Activated gamma-delta T cell treated with Interleukin-2 at 50 U/mL for 16 hours (primary cell): ENCODE measurements around the gene ZBTB32.
A peak's percentile ranks its signal among the peaks of the same experiment; 100 is the strongest.

Experiments
- DNase-seq: peaks from one replicate; pipeline ENCODE4 v3.0.0-alpha.2; 2020

The ZBTB32 gene

DNA sequence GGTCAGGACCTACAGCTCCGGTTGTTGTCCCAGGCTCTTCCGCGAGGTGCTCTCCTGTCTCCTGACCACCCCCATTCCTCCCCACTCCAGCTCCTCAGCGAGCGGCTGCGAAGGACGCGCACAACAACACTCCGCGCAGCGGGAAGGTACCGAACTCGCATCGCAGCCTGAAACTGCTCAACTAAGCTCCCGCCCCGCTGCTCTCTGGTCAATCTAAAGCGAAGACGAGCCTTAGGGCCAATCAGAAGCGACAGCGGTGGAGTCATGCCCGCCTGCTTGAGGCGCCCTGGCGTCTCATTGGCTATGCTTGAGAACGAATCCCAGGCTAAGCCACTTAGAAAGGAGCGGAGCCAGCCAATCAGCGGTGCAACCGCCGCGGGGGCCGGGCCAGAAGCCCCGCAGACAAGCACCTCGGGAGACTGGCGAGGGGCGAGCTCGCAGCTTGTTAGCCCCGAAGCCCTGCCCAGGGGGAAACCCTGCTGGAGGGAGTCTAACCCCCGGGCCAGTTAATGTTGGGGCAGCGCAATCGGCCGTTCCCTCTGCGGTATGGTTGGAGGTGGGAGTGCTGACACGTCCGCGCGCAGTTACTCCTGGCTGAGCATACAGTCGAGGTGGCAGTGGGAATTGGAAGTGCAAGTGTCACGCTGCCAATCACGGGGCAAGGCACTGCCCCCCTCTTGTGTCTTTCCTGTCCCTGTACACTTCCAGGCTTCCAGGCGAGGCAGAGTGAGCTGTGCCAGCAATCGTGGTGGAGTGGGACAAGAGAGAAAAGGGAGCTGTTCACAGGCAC lies 1.9 kb upstream of the ZBTB32 start:
- DNase-seq = peak; percentile 88

DNA sequence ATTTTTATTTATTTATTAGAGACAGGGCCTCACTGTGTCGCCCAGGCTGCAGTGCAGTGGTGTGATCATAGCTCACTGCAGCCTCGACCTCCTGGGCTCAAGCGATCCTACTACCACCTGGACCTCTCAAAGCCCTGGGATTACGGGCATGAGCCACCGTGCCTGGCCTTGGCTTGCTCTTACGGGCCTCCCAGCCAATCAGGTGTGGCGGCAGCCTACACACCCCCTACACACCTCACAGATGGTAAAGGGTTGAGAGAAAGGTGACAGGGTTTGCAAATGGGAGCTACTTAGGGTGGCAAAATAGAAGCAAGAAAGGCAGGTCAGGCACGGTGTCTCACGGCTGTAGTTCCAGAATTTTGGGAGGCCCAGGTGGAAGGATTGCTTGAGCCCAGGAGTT lies 1.0 kb upstream of the ZBTB32 start:
- DNase-seq = no peak

DNA sequence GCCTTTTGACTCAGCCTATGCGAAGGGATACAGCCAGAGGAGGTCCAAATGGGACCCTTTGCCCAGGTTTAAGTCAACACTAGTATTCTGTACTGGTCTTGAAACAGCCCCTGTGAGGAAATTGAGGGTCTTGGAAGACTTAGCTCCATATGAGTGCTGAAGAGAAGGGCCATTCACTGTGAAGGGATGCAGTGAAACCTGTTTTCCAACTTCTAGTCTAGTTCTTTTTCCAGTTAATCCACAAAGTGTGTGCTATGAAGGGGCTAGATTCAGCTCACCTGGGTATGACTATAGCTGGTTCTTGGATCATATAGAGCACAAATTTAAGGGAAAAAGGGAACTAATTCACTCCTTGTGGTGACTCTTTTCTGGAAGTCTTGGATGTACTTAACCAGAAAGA lies 4.0 kb downstream of the ZBTB32 start:
- no peak for DNase-seq

DNA sequence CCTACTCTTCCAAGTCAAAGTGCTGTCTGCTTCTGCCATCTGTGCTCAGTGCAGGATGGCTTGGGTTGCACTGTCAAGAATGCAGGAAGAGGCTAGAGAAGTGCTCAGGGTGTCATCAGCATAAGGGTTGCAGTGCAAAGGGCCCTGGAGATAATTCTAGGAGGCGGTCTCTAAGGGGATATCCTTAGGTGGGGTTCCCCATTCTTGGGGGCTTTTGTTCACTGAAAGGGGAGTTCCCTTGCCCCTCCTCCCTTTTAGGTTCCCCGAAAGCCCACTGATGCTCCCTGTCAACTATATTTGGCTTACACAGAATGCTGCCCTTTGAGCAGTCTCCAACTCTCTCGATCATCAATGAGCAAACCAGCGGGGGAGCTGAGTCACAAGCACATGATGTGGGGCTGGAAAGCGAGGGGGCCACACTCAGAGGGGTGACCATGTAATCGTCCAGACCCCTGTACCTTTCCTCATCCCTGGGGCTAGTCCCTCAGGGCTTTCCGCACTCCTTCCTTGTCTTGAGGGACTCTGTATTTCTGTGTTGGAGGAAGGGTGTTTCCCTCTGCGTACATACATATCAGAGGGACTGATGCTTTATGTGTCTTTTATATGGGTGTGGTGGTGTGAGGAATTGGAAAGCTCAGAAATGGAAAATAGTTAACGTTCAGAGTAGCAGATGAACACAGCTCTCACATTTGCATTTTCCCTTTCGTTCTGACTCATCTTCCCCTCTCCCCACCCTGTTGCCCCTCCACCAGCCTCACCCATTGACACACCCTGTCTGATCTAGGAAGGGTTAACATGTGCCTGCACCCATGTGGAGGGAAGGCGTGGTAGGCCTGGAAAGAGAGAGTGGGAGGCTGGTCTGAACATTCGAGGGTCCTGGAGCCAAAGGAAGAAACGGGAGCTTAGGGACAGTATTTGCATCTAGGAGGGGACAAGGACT lies 6.7 kb downstream of the ZBTB32 start:
- no peak for DNase-seq

DNA sequence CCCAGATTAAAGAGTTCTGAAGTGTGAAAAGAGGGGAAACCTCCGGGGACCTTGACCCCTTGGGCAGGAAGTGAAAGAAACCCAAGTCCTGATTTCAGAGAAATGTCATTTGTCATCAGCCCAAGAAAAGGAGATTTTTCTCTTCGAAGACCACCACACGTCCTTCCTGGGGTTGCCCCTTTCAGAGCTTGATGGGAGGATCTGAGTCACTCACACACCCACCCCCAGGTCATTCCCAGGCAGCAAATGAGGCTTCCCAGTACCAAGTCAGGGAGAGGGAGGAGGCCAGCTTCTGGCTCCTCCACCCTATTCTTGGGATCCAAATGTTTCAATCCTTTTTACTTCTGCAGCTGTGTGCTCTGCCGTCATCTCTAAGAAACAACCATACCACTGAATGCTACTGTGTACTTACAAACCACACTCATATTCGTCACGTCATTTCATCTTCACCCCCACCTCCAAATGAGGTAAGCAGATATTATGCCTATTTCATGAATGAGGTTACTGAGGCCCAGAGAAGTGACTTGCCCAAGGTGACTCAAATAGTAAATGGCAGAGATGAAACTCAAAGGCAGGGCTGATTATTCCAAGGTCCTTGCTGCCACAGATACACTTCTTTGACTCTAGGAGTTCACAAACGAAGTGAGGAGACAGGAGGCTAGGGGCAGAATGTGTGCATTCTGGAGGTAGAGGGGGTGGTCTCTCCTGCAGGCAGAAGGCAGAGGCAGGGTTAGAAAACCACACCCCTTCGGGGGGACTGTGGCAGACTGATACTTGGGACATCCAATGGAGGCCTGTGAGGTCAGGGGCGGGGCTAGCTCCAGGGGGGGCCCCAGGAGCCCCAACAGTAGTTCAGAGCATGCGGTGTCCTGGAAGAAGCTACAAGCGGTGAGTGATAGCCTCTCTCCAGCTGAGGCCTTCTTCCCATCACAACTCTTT lies 8.5 kb downstream of the ZBTB32 start:
- DNase-seq = no peak

DNA sequence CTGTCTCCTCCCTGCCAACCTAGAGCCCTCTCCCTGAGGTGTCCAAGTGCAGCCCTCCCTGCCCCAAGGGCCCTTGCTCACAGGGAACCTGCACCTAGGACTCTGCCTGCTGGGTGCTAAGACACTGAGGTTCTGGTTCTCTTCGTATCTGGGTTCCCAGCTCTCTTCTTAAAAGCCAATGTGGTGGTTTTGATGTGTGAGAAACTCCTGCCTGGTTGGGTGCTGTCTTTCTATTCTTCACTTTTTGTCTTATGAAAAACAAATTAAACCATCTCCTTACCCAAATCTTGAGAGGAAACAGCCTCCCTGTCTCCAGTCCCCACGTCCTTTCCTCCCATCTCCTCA lies 9.1 kb downstream of the ZBTB32 start:
- no peak for DNase-seq

DNA sequence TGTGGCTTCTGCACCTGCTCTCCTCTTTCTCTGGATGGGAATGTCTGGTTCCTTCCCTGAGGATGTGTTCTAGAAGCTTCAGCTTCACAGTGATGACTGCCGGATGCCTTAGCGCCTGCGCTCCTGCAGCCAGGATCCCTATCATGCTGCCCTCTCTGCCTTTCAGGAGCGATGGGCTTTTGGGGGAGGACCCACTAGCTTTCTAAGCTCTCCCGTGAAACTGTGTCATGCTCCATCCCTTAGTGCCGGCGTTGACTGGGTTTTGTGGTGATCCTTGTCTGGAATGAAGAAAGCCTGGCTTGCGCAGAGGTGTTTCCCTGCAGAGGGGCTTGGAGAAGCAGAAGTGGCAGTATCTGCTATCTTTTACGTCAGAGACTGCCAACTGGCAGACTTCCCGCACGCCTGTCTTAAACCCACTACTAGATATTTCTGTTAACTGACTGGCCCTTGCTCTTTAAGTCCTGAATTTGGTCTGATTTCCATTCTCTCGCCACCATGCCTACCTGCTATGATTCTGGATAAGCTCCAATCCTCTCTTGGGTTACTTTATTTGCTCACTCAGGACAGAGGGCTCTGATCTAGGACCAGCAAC lies 9.6 kb downstream of the ZBTB32 start:
- DNase-seq = no peak

DNA sequence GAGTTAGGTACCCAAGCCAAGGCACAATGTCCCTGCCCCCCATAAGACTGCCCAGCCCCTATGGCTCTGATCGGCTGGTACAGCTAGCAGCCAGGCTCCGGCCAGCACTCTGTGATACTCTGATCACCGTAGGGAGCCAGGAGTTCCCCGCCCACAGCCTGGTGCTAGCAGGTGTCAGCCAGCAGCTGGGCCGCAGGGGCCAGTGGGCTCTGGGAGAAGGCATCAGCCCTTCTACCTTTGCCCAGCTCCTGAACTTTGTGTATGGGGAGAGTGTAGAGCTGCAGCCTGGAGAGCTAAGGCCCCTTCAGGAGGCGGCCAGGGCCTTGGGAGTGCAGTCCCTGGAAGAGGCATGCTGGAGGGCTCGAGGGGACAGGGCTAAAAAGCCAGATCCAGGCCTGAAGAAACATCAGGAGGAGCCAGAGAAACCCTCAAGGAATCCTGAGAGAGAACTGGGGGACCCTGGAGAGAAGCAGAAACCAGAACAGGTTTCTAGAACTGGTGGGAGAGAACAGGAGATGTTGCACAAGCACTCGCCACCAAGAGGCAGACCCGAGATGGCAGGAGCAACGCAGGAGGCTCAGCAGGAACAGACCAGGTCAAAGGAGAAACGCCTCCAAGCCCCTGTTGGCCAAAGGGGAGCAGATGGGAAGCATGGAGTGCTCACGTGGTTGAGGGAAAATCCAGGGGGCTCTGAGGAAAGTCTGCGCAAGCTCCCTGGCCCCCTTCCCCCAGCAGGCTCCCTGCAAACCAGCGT lies 10.4 kb downstream of the ZBTB32 start:
- DNase-seq = no peak

DNA sequence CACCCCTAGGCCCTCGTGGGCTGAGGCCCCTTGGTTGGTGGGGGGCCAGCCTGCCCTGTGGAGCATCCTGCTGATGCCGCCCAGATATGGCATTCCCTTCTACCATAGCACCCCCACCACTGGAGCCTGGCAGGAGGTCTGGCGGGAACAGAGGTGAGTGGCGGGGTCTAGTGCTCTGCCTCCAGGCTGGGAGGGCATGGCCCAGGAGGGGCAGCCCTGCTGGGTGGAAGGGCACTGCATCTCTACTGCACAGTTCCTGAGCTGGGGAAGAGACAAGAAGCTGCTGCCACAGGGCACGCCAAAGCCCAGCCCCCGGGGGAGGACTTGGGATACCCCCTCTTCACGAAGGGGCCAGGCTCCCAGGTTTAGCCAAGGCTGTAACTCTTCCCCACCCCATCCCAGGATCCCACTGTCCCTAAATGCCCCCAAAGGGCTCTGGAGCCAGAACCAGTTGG lies 11.0 kb downstream of the ZBTB32 start:
- no peak for DNase-seq

DNA sequence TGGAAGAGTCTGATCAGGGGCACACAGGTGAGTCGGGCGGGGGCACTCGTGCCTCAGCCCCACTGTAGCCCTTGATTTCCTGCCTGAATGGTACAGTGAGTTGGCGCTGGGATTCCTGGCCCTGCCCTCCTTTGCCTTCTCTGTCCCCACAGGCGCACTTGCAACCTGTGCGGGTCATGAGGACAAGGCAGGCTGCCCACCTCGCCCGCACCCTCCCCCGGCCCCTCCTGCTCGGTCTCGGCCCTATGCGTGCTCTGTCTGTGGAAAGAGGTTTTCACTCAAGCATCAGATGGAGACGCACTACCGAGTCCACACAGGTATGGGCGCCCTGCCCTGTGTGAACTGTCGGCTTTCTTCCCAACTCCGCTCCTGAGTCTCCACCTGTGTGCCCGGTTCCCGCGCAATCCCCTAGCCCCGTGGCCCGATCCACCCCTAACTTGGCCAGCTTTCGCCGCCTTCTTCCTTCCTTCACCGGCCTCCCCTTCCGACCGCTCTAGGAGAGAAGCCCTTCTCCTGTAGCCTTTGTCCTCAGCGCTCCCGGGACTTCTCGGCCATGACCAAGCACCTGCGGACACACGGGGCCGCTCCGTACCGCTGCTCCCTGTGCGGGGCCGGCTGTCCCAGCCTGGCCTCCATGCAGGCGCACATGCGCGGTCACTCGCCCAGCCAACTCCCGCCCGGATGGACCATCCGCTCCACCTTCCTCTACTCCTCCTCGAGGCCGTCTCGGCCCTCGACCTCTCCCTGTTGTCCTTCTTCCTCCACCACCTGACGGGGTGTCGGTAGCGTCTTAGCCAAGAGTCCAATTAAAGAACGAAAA lies 11.8 kb downstream of the ZBTB32 start:
- no peak for DNase-seq

DNA sequence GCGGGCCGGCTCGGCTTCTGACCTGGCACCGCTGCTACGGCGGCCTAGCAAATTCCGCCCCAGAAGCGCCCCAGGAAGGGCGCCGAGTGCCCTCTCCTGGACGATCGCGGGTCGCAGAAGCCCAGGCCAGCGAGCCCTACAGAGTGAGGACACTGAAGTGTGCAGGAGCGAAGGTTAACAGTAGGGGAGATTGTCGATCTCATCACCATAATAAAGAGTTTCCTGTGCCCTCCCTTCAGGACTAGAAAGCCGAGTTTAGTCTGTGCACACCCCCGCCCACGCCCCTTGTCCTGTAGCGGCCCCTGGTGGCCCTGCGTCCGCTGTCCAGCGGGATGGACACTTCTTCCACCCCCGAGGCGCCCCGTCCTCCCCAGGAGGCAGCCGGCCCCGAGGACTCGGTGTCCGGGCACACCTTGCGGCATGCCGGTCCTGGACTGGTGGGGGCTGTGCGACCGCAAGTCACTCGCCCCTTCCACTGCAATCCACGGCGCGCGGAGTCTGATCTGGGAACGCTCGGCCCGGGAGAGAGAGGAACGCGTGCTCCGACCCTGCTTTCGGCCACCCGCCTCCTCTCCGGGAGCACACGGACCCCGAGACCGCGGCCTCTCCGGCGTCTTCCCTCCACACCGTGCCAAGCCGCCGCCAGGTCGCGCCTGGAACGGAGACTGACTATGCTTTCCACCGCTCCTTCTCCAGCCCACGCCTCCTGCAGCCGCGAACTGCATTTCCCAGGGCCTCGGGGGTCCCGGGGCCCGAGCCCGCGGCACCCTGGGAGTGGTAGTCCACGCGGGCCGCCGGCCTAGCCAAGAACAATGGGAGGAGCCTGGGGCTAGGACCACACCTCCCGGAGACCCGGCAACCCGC lies 12.7 kb downstream of the ZBTB32 start:
- peak; percentile 96 for DNase-seq

DNA sequence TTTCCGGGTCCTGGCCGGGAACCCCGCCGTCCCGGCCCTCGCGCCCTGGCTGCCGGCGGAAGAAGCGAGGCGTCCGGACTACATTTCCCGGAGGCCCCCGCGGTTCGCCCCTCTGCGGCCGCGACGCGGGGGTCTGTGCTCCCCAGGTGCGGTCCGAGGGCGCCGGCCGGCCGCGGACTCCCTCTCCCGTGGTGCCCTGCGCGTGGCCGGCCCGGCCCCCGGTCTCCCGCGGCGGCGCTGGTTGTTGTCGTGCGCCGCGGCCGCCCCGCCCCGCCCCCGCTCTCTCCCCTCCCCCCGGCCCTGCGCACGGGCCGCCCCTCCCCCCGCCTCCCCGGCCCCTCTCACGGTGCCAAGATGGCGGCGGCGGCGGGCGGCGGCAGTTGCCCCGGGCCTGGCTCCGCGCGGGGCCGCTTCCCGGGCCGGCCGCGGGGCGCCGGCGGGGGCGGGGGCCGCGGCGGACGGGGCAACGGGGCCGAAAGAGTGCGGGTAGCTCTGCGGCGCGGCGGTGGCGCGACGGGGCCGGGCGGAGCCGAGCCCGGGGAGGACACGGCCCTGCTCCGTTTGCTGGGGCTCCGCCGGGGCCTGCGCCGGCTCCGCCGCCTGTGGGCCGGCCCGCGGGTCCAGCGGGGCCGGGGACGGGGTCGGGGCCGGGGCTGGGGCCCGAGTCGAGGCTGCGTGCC lies 13.4 kb downstream of the ZBTB32 start, which contains the start of gene KMT2B:
TSS of gene KMT2B (plus strand) at position 339 of the 680 bp plus-strand sequence. CDS start at position 355, 16 bp downstream.
- DNase-seq = no peak

DNA sequence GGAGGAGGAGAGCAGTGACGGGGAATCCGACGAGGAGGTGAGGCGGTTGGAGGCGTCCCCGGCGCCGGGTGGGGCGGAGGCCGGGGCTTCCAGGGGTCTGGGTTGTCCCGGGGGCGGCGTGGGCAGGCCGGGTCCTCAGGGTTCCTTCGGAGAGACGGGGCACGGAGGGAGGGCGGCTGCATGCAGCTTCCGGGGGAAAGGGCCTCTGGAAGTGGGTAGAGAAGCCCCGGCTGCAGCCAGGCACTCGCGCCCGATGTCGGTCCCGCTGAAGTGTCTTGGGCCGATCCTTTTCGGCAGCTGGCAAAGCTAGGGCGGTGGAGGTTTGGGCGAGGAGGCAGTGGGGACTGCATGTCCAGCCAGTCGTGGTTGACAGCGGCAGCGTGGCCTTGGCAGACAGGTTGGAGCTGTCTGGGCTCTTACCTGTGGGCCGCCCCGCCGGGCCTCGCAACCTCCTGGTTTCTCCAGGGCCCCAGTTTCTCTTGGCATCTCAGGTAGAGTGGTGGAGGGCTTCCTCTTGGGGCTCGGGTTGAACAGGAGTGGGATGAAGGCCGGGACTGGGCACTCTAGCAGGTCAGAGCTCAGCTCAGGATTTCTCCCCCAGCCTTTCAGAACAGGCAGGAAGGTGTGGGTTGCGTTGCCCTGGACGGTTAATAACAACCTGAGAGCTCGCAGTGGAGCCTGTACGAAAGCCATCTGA lies 14.1 kb downstream of the ZBTB32 start:
- DNase-seq = peak; percentile 44

DNA sequence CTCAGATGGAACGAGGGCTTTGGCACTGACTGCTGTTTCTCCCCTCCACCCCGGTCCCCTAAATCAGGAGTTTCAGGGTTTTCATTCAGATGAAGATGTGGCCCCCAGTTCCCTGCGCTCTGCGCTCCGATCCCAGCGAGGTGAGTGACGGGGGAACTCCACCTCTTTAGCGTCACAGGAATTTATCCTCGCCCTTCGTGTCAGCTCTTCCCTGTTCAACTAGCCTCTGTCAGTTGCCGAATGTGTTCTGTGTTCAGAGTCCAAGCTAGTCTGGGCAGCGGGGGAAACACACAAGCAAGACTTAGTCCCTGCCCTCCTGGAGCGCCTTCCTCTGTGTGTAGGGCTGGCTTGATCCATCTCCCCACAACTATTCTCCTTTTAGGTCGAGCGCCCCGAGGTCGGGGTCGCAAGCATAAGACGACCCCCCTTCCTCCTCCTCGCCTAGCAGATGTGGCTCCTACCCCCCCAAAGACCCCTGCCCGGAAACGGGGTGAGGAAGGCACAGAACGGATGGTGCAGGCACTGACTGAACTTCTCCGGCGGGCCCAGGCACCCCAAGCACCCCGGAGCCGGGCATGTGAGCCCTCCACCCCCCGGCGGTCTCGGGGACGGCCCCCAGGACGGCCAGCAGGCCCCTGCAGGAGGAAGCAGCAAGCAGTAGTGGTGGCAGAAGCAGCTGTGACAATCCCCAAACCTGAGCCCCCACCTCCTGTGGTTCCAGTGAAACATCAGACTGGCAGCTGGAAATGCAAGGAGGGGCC lies 15.2 kb downstream of the ZBTB32 start:
- no peak for DNase-seq

DNA sequence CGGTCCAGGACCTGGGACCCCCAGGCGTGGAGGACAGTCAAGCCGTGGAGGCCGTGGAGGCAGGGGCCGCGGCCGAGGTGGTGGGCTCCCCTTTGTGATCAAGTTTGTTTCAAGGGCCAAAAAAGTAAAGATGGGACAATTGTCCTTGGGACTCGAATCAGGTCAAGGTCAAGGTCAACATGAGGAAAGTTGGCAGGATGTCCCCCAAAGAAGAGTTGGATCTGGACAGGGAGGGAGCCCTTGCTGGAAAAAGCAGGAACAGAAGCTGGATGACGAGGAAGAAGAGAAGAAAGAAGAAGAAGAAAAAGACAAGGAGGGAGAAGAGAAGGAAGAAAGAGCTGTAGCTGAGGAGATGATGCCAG lies 15.8 kb downstream of the ZBTB32 start:
- DNase-seq = no peak

DNA sequence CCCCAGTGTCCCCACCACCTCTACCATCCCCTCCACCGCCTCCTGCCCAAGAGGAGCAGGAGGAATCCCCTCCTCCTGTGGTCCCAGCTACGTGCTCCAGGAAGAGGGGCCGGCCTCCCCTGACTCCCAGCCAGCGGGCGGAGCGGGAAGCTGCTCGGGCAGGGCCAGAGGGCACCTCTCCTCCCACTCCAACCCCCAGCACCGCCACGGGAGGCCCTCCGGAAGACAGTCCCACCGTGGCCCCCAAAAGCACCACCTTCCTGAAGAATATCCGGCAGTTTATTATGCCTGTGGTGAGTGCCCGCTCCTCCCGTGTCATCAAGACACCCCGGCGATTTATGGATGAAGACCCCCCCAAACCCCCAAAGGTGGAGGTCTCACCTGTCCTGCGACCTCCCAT lies 16.3 kb downstream of the ZBTB32 start:
- DNase-seq = no peak

DNA sequence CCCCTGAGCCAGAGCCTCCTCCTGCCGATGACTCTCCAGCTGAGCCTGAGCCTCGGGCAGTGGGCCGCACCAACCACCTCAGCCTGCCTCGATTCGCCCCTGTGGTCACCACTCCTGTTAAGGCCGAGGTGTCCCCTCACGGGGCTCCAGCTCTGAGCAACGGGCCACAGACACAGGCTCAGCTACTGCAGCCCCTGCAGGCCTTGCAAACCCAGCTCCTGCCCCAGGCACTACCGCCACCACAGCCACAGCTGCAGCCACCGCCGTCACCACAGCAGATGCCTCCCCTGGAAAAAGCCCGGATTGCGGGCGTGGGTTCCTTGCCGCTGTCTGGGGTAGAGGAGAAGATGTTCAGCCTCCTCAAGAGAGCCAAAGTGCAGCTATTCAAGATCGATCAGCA lies 17.0 kb downstream of the ZBTB32 start:
- DNase-seq = no peak

DNA sequence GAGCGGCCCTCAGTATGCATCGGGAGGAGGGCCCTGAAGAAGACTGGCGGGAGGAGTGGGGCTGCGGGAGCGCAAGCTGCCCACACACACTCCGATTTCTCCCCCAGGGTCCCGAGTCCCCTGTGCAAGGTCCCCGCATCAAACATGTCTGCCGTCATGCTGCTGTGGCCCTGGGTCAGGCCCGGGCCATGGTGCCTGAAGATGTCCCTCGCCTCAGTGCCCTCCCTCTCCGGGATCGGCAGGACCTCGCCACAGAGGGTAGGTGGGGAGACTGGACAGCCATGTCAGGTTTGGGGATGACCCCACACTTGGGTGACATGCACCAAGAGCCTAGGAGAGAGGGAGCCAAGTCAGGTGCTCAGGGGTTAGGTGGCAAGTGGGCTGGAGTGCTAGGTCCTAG lies 18.1 kb downstream of the ZBTB32 start:
- no peak for DNase-seq
